Cerebellar cortex (tissue), 1 donor: ENCODE data around the gene TMEM30A.
A peak's percentile ranks its signal among the peaks of the same experiment; 100 is the strongest.

Experiments
- DNase-seq: peaks from one replicate; pipeline ENCODE4 v3.0.0-alpha.2; 2015; ENCODE audit warnings: low spot score

TMEM30A gene

GRCh38 chr6:75291744-75292143 is 7.2 kb upstream of the TMEM30A start:
- DNase-seq = no peak

- DNase-seq = no peak
Measured at GRCh38 chr6:75291331-75291730, 6.7 kb upstream of the TMEM30A start.

- DNase-seq = no peak
Measured at GRCh38 chr6:75290136-75290945, 5.7 kb upstream of the TMEM30A start.

GRCh38 chr6:75288023-75288422 is 3.4 kb upstream of the TMEM30A start:
- DNase-seq = no peak

GRCh38 chr6:75287424-75287823 is 2.8 kb upstream of the TMEM30A start:
- DNase-seq = no peak

- DNase-seq = no peak
Measured at GRCh38 chr6:75286955-75287354, 2.4 kb upstream of the TMEM30A start.

- no peak for DNase-seq
Measured at GRCh38 chr6:75285283-75285639, 669 bp upstream of the TMEM30A start.

- DNase-seq = no peak
Measured at GRCh38 chr6:75283907-75284631, 523 bp downstream of the TMEM30A start.

GRCh38 chr6:75282706-75283105 is 1.9 kb downstream of the TMEM30A start:
- no peak for DNase-seq

GRCh38 chr6:75281653-75282052 is 2.9 kb downstream of the TMEM30A start:
- no peak for DNase-seq

- DNase-seq = no peak
Measured at GRCh38 chr6:75280131-75280855, 4.3 kb downstream of the TMEM30A start.

GRCh38 chr6:75279418-75279817 is 5.2 kb downstream of the TMEM30A start:
- DNase-seq = no peak

GRCh38 chr6:75278474-75279077 is 6.0 kb downstream of the TMEM30A start:
- no peak for DNase-seq

- no peak for DNase-seq
Measured at GRCh38 chr6:75275067-75275466, 9.5 kb downstream of the TMEM30A start.

GRCh38 chr6:75273009-75273408 is 11.6 kb downstream of the TMEM30A start:
- DNase-seq = no peak

GRCh38 chr6:75272145-75272840 is 12.3 kb downstream of the TMEM30A start:
- no peak for DNase-seq

GRCh38 chr6:75268988-75269354 is 15.6 kb downstream of the TMEM30A start:
- DNase-seq = no peak

- no peak for DNase-seq
Measured at GRCh38 chr6:75268121-75268987, 16.2 kb downstream of the TMEM30A start.

GRCh38 chr6:75267461-75267860 is 17.1 kb downstream of the TMEM30A start:
- peak; percentile 14 for DNase-seq

- peak; percentile 64 for DNase-seq
Measured at GRCh38 chr6:75266716-75267291, 17.8 kb downstream of the TMEM30A start.

- no peak for DNase-seq
Measured at GRCh38 chr6:75263401-75263750, 21.2 kb downstream of the TMEM30A start.
